Liver (tissue), 9 donors: ENCODE data around the gene ZSWIM7. TPM values are rescaled to one million over a fixed set of nuclear protein-coding genes. Genes with fewer than 3 reads are reported as not detected.

Experiments
- DNase-seq: peaks from one replicate; pipeline ENCODE4 v3.0.0-alpha.2; 2017; ENCODE audit warnings: low spot score
- H3K27ac ChIP-seq, 2 donors: one replicate each; pipeline ENCODE4 v1.7.0; 2013; ENCODE audit warnings: inconsistent platforms in 2 of 2, low read length in 2 of 2, control low read depth in 1 of 2, low read depth in 1 of 2, mild to moderate bottlenecking in 1 of 2
- H3K27me3 ChIP-seq, 4 donors: one replicate each; pipeline versions ENCODE4 v1.6.1 to v1.7.0; 2013; ENCODE audit warnings: low read length in 3 of 4, inconsistent platforms in 1 of 4, mild to moderate bottlenecking in 1 of 4, moderate library complexity in 1 of 4; ENCODE audit not compliant: control insufficient read depth in 4 of 4, insufficient read depth in 4 of 4
- H3K36me3 ChIP-seq, 4 donors: one replicate each; pipeline versions ENCODE4 v1.6.1 to v1.7.0; 2013; ENCODE audit warnings: low read length in 3 of 4, mild to moderate bottlenecking in 3 of 4, low read depth in 1 of 4, moderate library complexity in 1 of 4; ENCODE audit not compliant: control insufficient read depth in 4 of 4, insufficient read depth in 3 of 4
- H3K4me1 ChIP-seq, 4 donors: one replicate each; pipeline versions ENCODE4 v1.6.1 to v1.7.0; 2013; ENCODE audit warnings: low read length in 3 of 4, mild to moderate bottlenecking in 3 of 4, moderate library complexity in 1 of 4; ENCODE audit not compliant: control insufficient read depth in 4 of 4, insufficient read depth in 4 of 4
- H3K4me3 ChIP-seq, 3 donors: one replicate each; pipeline versions ENCODE4 v1.6.1 to v1.7.0; 2013; ENCODE audit warnings: low read length in 3 of 3, control low read depth in 1 of 3, low read depth in 1 of 3, mild to moderate bottlenecking in 1 of 3
- H3K9ac ChIP-seq, 2 donors: one replicate each; pipeline ENCODE4 v1.7.0; 2013; ENCODE audit warnings: low read length in 2 of 2, mild to moderate bottlenecking in 2 of 2, moderate library complexity in 2 of 2, control low read depth in 1 of 2, low read depth in 1 of 2
- H3K9me3 ChIP-seq, 4 donors: one replicate each; pipeline versions ENCODE4 v1.6.1 to v1.7.0; 2013; ENCODE audit warnings: low read length in 3 of 4; ENCODE audit not compliant: control insufficient read depth in 4 of 4
- EGR1 ChIP-seq, 2 donors: IDR thresholded peaks; 2 replicates each; pipeline ENCODE4 v1.6.1; 2016 to 2018; ENCODE audit warnings: antibody characterized with exemption in 2 of 2, low read depth in 2 of 2
- FOXA1 ChIP-seq: IDR thresholded peaks from 2 replicates; pipeline ENCODE4 v1.6.1; 2016; ENCODE audit warnings: antibody characterized with exemption
- FOXA2 ChIP-seq: IDR thresholded peaks from 2 replicates; pipeline ENCODE4 v1.6.1; 2016; ENCODE audit warnings: antibody characterized with exemption
- GABPA ChIP-seq, 2 donors: IDR thresholded peaks in 1 of 2; conservative IDR thresholded peaks in 1 of 2; 2 replicates each; pipeline ENCODE4 v1.6.1; 2016; ENCODE audit warnings: antibody characterized with exemption in 2 of 2, mild to moderate bottlenecking in 1 of 2, moderate library complexity in 1 of 2
- HNF4A ChIP-seq, 2 donors: conservative IDR thresholded peaks; 2 replicates each; pipeline ENCODE4 v1.6.1; 2016; ENCODE audit warnings: antibody characterized with exemption in 2 of 2, mild to moderate bottlenecking in 2 of 2
- HNF4G ChIP-seq: IDR thresholded peaks from 2 replicates; pipeline ENCODE4 v1.6.1; 2016; ENCODE audit warnings: antibody characterized with exemption
- JUND ChIP-seq, 2 donors: IDR thresholded peaks; 2 replicates each; pipeline ENCODE4 v1.6.1; 2016; ENCODE audit warnings: antibody characterized with exemption in 2 of 2
- NR2F2 ChIP-seq: IDR thresholded peaks from 2 replicates; pipeline ENCODE4 v1.6.1; 2016; ENCODE audit warnings: antibody characterized with exemption
- RAD21 ChIP-seq, 2 donors: IDR thresholded peaks; 2 replicates each; pipeline ENCODE4 v1.6.1; 2016; ENCODE audit warnings: antibody characterized with exemption in 2 of 2, mild to moderate bottlenecking in 2 of 2
- RXRA ChIP-seq, 2 donors: IDR thresholded peaks; 2 replicates each; pipeline ENCODE4 v1.6.1; 2017 to 2018; ENCODE audit warnings: antibody characterized with exemption in 2 of 2, mild to moderate bottlenecking in 1 of 2
- SP1 ChIP-seq: IDR thresholded peaks from 2 replicates; pipeline ENCODE4 v1.6.1; 2018; ENCODE audit warnings: antibody characterized with exemption, mild to moderate bottlenecking
- TAF1 ChIP-seq: conservative IDR thresholded peaks from 2 replicates; pipeline ENCODE4 v1.6.1; 2016; ENCODE audit warnings: antibody characterized with exemption, mild to moderate bottlenecking
- YY1 ChIP-seq: IDR thresholded peaks from 2 replicates; pipeline ENCODE4 v1.6.1; 2016; ENCODE audit warnings: antibody characterized with exemption, mild to moderate bottlenecking
- WGBS: extraction: QIAGEN DNeasy Blood & Tissue Kit; methylation state at CpG from one replicate; pipeline ENCODE4 v1.1.7; 2013; 5-methylcytosine and 5-hydroxymethylcytosine counted together
- polyA plus RNA-seq, 2 donors: library from polyadenylated mRNA; stranded (reverse) in 1 of 2; unstranded in 1 of 2; fragments of 200-250 nt in 1 of 2; fragments of >200 nt in 1 of 2; fragmentation: Nextera tagmentation in 1 of 2; extraction: Ambion mirVana in 1 of 2; gene quantifications; one replicate each; pipeline versions ENCODE4 v1.2.1 to v1.2.3, GENCODE V29; 2013 to 2015
- total RNA-seq, 2 donors: library from RNA; depleted of rRNA; stranded (reverse); fragments of >200 nt; gene quantifications; one replicate each; pipeline ENCODE4 v1.2.3, GENCODE V29; 2014
- TF ChIP-seq, protein P1 (sequence below): IDR thresholded peaks from 2 replicates; pipeline ENCODE4 v1.6.1; 2016; ENCODE audit warnings: antibody characterized with exemption
- TF ChIP-seq, protein P2 (sequence below): IDR thresholded peaks from 2 replicates; pipeline ENCODE4 v1.6.1; 2016; ENCODE audit warnings: antibody characterized with exemption
- TF ChIP-seq, protein P3 (sequence below): IDR thresholded peaks from 2 replicates; pipeline ENCODE4 v1.6.1; 2016; ENCODE audit warnings: antibody characterized with exemption
- TF ChIP-seq, protein P4 (sequence below): IDR thresholded peaks from 2 replicates; pipeline ENCODE4 v1.6.1; 2016; ENCODE audit warnings: antibody characterized with exemption, mild to moderate bottlenecking
- donor health status: healthy.
- donor health status: healthy.
- donor health status: healthy.
- donor health status: healthy.
- donor health status: healthy.

ZSWIM7 gene
- total and polyA plus RNA-seq, 4 donors, result 7.1 to 27.0 (median 13.8) TPM

DNA sequence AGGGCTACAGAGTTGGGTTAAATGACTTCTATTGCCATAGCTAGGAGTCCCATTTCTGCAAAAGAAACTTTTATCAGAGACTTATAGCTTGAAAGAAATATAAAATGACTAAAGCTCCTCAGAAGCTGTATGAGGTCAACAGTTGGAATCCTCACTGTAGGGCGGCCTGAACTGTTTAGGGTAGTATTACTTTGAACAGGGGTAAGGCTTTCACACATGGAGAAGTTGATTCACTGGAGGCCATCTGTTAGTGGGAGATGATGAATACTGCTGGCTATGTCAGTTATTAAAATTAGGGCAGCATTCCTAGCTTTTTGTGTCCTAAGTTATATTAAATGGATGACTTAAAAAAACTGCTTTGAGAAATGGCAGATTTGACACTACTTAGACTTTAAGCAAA is 6.1 kb upstream of the ZSWIM7 start:
- Histone ChIP-seq H3K9ac (no peak overlapping the region), H3K4me1 (peaks cover 3 to 7% (median 6%) of the 10 kb centered on the region in 4 donors), H3K27me3 (no peaks in the 10 kb centered on the region), H3K4me3 (no peak overlapping the region), H3K9me3 (no peaks in the 10 kb centered on the region), H3K27ac (no peak overlapping the region), H3K36me3 (peaks cover 7 to 73% (median 62%) of the 10 kb centered on the region in 4 donors)
- no peak for DNase-seq
- TF ChIP-seq EGR1 (IDR thresholded peaks at IDR 0.05; ENCODE audit: low read depth in 2 of 2) (no peak), JUND (IDR thresholded peaks at IDR 0.05) (no peak), RAD21 (IDR thresholded peaks at IDR 0.05) (no peak), GABPA (IDR thresholded peaks at IDR 0.05 in 1 of 2, conservative IDR thresholded peaks at IDR 0.05 in 1 of 2) (no peak), YY1 (no peak), TAF1 (no peak), HNF4G (no peak)
- TF ChIP-seq, protein P1, sequence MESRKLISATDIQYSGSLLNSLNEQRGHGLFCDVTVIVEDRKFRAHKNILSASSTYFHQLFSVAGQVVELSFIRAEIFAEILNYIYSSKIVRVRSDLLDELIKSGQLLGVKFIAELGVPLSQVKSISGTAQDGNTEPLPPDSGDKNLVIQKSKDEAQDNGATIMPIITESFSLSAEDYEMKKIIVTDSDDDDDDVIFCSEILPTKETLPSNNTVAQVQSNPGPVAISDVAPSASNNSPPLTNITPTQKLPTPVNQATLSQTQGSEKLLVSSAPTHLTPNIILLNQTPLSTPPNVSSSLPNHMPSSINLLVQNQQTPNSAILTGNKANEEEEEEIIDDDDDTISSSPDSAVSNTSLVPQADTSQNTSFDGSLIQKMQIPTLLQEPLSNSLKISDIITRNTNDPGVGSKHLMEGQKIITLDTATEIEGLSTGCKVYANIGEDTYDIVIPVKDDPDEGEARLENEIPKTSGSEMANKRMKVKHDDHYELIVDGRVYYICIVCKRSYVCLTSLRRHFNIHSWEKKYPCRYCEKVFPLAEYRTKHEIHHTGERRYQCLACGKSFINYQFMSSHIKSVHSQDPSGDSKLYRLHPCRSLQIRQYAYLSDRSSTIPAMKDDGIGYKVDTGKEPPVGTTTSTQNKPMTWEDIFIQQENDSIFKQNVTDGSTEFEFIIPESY, result no peak
- 100% methylated on average over 1 of the region's 1 CpG for whole genome bisulfite sequencing

DNA sequence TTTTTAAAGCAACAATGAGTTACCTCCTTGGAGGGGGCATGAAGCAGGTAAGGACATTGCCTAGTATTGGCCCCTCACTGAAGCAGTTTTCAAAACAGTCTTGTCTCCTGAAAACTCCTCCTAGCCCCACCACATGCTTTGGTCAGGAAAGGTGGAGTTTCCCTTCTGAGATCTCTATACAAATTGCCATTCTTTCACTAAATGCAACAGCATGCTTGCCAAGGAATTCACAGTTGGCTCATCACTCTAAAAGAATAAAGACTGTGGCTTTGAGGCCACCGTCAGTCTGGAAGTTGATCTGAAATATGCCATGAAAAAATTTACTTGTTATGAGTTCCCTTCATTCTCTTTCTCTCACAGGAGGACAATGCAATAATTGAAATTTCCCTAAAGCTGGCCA is 4.3 kb upstream of the ZSWIM7 start:
- no peak overlapping the region for H3K4me3 ChIP-seq
- no peaks in the 10 kb centered on the region for H3K9me3 ChIP-seq
- peaks cover 7 to 70% (median 59%) of the 10 kb centered on the region in 4 donors for H3K36me3 ChIP-seq
- no peak for DNase-seq
- peaks cover 3 to 12% (median 7%) of the 10 kb centered on the region in 4 donors for H3K4me1 ChIP-seq
- no peak overlapping the region for H3K27ac ChIP-seq
- TF ChIP-seq, protein P2, sequence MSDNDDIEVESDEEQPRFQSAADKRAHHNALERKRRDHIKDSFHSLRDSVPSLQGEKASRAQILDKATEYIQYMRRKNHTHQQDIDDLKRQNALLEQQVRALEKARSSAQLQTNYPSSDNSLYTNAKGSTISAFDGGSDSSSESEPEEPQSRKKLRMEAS, result no peak
- TF ChIP-seq, protein P3, sequence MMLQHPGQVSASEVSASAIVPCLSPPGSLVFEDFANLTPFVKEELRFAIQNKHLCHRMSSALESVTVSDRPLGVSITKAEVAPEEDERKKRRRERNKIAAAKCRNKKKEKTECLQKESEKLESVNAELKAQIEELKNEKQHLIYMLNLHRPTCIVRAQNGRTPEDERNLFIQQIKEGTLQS, result no peak
- TF ChIP-seq, protein P4, sequence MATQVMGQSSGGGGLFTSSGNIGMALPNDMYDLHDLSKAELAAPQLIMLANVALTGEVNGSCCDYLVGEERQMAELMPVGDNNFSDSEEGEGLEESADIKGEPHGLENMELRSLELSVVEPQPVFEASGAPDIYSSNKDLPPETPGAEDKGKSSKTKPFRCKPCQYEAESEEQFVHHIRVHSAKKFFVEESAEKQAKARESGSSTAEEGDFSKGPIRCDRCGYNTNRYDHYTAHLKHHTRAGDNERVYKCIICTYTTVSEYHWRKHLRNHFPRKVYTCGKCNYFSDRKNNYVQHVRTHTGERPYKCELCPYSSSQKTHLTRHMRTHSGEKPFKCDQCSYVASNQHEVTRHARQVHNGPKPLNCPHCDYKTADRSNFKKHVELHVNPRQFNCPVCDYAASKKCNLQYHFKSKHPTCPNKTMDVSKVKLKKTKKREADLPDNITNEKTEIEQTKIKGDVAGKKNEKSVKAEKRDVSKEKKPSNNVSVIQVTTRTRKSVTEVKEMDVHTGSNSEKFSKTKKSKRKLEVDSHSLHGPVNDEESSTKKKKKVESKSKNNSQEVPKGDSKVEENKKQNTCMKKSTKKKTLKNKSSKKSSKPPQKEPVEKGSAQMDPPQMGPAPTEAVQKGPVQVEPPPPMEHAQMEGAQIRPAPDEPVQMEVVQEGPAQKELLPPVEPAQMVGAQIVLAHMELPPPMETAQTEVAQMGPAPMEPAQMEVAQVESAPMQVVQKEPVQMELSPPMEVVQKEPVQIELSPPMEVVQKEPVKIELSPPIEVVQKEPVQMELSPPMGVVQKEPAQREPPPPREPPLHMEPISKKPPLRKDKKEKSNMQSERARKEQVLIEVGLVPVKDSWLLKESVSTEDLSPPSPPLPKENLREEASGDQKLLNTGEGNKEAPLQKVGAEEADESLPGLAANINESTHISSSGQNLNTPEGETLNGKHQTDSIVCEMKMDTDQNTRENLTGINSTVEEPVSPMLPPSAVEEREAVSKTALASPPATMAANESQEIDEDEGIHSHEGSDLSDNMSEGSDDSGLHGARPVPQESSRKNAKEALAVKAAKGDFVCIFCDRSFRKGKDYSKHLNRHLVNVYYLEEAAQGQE, result no peak
- no peak for TF ChIP-seq TAF1
- TF ChIP-seq FOXA2, result no peak
- TF ChIP-seq HNF4G, result no peak
- no peak for TF ChIP-seq RXRA (IDR thresholded peaks at IDR 0.05)
- no peak for TF ChIP-seq EGR1 (IDR thresholded peaks at IDR 0.05; ENCODE audit: low read depth in 2 of 2)
- no peak for TF ChIP-seq GABPA (IDR thresholded peaks at IDR 0.05 in 1 of 2, conservative IDR thresholded peaks at IDR 0.05 in 1 of 2)
- no peak for TF ChIP-seq HNF4A (conservative IDR thresholded peaks at IDR 0.05)
- TF ChIP-seq NR2F2, result no peak
- TF ChIP-seq FOXA1, result no peak
- no peak for TF ChIP-seq SP1
- no peak for TF ChIP-seq YY1
- TF ChIP-seq, protein P1, result no peak
- TF ChIP-seq JUND (IDR thresholded peaks at IDR 0.05), result no peak
- H3K27me3 ChIP-seq, result no peaks in the 10 kb centered on the region
- WGBS, result 86% methylated on average over 1 of the region's 1 CpG
- no peak overlapping the region for H3K9ac ChIP-seq
